ENCODE data around the gene RAB11FIP2.

RAB11FIP2 gene

DNA sequence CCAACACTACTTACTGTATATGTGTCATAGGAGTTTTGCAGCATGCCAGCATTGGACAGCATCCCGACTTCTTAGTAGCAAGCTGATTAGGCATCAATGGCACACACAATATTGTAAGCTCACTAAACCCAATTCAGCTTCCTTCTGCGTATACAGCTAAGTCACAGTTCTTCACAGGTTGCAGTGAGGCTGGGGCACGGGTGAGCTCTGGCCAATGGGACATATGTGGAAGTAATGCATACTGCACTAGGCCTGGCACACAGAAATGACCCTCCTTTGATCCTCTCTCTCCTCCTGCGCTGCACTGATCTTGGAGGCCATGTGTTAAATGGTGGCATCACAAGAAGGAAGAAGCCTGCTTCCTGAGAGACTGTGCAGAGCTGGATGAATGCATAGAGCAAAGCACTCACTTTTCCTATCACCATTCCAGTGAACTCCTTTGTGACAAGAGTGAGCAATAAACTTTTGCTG, 11.9 kb downstream of the RAB11FIP2 start:
- peak; percentile 17 to 37 for DNase-seq

DNA sequence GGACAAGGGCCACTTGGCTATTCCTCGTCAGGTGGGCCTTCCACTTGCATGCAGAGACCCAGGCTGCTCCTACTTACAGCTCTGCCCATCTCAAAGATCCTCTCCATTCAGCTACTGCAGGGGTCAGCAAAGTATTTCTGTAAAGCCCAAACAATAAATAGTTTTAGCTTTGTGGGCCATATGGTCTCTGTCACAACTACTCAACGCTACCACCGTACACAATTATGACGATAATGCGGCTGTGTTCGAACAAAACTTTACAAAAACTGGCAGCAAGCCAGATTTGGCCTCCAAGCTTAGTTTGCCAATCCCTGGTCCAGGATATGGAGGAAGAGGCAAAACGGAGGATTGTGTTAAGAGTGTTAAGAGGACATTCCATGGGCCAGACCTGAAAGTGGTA, 12.8 kb downstream of the RAB11FIP2 start:
- DNase-seq = no peak

DNA sequence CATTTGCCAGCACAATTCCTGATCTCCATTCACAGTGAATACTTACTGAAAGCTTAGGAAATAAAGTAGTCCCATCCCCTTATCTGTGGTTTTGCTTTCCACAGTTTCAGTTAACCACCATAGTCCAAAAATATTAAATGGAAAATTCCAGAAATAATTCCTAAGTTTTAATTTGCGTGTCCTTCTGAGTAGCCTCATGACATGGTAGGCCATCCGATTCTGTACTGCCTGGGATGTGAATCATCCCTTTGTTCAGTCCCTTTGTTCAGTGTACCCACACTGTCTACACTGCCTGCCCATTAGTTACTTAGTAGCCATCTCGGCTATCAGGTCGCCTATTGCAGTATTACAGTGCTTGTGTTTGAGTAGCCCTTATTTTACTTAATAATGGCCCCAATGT, 14.2 kb downstream of the RAB11FIP2 start:
- no peak for DNase-seq

DNA sequence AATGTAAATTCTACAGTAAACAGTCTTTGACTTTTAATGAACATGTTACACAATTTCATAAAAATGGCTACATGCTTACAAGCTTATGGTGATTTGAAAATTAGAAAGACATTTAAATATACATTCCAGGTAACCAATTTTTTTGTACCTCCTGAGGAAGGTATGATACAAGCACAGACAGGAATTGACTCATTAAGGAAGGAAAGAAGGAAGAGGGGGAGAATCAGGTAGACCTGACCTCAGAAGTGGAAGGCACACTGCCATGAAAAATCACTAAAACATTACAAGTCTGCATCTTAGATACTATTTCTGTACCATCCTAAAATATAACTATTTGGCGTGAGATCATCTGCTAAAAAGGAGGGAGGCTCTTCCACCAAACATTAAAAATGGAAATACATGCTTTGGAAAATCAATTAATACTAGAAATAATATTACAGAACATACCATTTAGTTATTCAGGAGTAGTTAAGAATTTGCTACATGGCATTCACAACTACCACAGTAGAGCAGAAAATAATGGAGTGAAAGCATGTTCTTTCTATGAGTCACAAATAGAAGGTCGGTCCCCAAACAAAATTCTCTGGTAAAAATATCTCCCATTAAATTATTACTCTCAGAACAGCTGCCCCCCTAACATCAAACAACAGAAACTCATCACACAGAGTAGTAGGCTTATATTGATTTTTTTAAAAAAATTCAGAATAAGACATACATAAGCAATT, 15.2 kb downstream of the RAB11FIP2 start:
- DNase-seq = no peak

DNA sequence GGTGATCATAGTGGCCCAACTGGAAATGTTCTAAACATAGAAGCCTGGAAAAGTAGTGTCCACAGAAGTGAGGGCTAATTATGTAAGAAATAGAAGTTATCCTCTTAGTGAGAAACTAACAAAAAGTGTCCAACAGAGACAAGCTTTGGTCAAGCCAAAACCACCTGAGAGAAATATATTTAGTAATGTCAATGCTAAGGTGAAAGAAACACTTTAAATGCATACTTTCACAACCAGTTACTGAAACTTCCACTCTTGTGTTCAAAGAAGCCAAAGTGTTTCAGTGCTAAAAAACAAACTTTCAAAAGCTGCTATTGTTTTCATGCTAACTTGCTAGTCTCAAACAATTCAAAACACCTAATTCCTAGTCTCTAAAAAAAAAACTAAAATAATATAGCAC, 18.1 kb downstream of the RAB11FIP2 start:
- DNase-seq = no peak

DNA sequence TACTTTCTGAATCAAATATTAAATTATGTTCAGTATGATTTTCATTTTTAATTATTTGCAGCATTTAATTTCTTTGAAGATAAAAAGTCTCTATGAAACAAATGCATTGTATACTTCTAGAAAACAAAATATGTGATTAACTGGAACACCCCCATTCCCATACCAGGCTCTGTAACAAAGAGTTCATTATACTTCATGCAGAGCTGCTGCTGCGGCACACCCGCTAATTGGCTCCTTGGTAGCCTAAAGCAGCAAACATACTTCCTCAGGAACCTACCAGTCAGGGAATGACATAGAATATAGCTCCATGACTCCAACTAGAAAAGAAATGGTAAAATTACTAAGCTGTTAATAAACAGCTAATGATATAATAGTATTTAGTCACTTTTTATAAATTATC, 19.3 kb downstream of the RAB11FIP2 start:
- DNase-seq = no peak

DNA sequence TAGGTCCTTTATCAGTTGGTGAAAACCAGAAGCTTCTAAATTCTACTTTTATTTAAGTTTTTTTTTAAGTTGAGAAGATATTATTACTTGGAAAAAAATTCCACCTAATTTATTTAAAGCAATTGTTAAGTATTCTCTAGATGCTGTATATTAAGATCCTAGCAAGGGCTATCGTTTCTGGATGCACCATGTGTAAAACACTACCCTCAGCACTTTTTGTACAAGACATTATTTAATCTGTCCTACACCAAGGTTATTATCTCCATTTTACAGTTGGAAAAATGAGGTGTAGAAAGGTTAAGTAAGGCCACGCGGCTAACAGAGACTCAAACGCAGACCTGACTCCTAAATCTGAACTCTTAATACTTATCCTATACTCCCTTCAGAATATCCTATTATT, 19.8 kb downstream of the RAB11FIP2 start:
- no peak for DNase-seq

DNA sequence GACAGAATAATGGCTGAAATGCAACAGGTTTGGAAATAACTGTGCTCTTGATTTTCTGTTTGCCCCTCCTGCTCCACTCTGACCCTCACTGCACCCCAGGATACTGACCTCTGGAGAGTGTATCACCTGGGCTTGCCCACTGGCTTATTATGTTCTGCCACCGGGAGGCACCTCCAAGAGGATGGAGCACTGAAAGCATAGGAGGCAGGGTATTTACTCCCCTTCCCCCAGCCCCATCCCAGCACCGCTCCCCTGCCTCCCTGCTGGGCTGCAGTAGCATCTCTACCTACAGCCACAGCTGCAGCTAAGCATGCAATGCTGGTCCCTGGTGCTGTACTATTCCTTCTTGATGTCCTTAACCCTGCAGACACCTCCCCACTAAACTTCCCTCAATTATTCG, 26.4 kb downstream of the RAB11FIP2 start:
- DNase-seq = no peak

DNA sequence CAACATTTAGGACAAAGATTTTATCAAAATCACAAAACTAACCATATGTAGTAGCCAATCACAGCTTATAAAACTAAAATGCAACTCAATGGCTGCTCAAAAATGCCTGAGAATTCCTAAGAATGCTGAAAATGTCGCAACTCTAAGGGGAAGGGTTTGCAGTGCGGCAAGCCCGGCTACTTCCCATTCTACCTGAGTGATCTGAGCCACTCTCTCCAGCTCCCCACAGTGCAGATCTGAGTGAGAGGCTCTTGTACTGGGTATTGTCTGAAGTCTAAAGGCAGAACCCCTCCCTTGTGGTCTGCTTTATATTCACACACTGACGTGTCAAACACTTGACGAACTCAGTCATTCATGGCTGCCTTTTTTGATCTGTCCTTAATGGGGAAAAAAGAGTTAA, 28.9 kb downstream of the RAB11FIP2 start:
- DNase-seq = no peak

DNA sequence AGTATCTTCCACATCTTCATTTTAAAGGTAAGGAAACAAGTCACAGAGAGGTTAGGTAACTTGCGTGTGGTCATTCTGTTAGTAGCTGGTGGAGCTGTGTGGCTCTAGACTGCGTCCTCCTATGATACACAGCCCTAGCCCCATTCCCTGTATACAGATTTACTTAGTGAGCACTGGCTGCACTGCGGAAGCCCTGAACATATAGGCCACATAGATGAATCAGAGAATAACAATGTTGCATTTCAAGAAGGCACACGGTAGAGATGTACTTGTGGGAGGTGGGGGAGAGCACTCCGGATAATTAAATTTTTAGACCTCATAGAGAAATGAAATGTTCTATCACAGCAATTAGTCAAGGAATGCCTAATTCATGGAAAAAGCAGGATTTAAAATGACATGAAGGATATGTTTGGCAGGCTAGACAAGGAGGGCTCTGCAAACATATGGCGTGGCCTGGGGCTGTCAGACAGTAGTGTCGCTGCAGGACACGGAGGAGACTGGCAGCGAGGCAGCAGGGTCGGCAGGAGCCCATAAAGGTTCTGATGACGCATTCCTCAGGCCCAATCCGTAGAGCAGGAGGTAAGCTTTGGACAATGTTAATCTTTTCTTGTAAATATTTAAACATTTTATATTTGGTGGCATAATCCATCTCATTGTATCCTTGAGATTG, 29.5 kb downstream of the RAB11FIP2 start:
- DNase-seq = no peak

DNA sequence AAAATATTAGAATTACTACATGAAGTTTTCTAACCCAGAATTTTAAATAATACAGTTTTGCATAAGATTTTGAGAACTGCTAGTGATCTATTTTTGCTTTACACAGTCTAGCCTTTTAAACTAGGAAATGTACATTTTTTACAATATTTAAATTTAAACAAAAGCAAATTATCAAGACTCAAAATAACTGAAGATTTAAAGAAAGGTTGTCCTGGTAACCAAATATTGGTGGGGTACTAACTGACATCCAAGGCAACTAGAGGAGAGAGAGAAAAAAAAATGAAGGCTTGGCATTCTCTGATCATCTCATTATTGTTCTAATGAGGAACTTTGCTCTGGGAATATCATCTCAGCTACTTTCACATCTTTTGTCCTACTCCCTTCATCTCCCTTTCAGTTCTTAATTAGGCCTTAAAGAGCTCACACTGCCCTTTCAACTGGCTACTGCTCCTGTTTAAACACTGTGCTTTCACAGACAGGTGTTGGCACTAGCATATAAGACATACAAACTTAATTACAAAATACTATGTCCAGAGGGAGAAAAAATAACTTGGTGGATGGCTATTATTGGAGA, 33.7 kb downstream of the RAB11FIP2 start:
- no peak for DNase-seq

DNA sequence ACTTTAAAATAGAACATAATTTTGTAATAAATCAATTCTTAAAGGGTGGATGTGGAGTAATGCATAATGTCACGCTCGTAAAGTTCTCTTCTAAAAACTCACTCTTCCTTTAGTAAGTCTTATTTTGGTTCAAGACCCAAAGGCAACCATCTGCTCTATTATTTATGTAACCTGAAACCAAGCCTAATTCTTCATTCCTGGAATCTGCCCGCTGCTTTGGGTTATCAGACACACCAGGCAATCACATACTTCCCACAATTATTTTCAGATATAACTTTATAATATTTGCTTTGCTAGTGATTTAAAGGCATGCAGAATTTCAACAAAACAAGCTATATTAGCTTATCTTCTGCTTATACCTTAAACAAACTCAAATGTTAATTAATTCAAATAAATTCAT, 39.0 kb downstream of the RAB11FIP2 start:
- DNase-seq = no peak

DNA sequence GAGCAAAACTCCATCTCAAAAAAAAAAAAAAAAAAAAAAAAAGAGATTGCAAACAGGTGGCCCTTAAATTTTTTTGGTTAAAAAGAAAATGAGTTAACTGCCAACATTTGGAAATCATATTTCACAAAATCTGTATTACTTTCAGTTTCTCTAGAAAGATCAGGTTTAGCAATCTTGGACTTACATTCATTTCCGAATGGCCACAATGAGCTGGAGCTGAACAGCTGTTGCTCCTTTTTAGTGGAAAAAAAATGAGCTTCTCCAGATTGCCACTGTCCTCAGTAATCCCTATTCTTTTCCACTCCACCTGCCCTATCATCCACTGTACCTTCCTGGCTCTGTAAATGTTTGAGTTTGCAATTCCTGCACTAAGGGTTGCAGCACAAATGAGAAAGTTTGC, 43.6 kb downstream of the RAB11FIP2 start:
- DNase-seq = no peak

DNA sequence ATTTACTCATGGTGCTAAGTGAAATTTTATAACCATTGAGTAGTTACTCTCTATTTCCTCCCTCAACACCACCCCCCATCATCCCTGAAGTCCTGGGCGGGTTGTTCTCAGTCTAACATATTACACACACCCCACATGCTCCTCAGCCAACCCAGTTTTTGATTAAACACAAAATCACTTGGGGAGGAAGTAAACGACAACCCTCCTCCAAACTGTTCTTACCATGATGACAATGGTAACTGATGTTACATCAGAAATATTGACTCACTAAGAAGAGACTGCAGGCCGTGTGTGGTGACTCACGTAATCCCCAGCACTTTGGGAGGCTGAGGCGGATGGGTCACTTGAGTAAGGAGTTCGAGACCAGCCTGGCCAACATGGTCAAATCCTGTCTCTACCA, 44.2 kb downstream of the RAB11FIP2 start:
- DNase-seq = peak; percentile 44 to 59

DNA sequence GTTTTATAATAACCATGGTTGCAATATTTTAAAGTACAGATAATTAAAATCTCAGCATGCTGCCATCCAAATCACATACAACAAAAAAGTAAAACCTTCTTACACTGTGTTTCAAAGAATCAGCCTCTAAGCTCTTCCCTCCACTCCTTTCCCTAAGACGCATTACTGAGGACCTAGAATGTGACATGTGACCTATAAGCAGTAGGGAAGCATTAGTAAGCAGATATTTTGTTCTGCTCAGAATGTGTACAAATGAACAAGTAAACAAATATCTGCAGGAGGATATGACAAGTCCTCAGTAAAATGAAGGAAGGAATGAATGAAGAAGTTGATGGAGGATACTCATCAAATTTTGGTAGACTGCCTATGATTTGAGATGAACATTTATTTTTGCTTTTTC, 49.1 kb downstream of the RAB11FIP2 start:
- no peak for DNase-seq

DNA sequence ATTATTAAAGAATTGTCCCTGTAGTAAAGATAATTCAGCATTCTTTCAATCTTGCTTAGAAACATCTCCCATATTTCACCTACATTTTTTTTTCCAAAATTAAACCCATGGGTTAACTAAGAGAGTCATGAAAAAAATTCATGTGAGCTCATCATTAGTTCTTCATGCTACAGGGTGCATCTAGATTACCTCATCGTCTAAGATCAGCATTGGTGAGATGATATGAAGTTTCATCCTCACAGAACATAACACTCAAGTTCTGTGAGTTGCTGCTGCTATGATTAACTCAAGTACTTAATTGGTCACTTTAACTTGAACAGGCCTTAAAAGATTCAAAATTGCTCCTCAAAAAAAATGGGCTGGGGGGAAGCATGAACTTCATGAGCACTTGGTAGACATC, 50.0 kb downstream of the RAB11FIP2 start:
- no peak for DNase-seq

DNA sequence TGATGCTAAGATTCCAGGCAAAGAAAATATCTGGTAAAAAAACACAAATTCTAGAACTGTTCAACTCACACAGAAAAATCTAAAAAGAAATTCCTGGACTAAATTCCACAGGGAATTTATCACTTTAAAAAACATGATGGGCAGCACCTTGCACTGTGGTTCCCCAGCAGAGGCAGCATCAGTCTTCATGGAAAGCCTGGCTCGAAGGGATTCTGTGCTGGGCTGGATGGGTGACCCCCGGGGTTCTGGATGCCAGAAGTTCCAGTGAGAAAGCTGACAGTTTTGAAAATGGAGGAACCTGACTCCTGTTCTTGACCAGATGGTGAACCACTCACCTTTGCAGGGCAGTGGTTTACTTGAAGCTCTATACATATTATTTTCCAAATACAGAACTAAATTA, 52.0 kb downstream of the RAB11FIP2 start:
- no peak for DNase-seq

DNA sequence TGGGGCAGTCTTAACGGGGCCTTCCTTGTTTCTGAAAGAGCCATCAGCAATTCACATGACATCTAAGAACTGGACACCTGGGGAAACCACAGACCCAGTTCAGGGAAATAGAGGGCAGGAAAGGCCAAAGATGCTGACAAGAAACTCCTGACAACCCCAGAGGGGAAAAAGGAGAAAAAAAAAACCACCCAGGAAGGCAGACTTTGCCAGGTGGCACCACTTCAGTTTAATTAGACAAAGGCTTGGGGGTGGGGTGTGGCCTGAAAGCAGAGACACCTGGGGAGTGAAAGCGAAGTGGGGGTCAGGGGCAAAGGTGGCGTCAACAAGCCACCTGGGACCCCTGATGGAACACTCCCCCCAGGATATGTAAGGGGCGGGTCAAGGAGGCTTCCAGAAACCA, 53.6 kb downstream of the RAB11FIP2 start:
- DNase-seq = no peak

DNA sequence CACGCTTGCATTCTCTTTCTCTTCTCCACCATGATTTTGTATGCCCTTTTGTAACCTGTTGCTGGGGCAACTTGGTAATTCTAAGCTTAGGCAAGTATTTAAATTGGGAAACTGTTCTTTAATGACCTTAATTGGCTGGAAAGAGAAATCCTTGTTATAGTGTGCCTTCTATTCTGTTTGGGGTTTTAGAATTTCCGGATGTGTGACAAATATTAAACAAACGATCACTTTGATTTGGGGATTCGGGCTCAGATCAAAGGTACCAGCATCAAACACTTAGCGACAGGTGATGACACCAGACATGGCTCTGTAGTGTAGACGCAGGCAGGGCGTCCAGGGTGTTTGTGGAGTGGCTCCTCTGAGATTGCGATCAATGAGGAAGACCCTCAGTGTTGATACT, 55.0 kb downstream of the RAB11FIP2 start:
- DNase-seq = no peak

DNA sequence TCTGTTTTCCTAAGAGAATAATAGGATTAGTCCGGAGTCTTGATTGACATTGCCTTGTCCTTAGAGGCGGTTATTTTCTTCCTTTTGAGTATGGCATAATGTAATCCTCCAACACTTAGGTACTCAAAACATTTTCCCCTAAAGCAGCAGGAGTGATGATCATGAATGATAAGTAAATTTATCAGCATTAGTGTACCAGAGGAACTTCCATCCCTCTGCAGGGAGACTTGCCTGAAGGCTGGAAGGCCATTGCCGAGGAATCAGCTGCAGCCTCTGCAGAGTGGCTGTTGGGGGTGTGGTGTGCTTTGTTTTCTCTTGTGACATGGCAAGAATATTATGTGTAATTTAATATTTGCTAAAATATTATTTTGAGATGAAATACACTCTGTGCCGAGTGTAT, 56.8 kb downstream of the RAB11FIP2 start:
- no peak for DNase-seq

DNA sequence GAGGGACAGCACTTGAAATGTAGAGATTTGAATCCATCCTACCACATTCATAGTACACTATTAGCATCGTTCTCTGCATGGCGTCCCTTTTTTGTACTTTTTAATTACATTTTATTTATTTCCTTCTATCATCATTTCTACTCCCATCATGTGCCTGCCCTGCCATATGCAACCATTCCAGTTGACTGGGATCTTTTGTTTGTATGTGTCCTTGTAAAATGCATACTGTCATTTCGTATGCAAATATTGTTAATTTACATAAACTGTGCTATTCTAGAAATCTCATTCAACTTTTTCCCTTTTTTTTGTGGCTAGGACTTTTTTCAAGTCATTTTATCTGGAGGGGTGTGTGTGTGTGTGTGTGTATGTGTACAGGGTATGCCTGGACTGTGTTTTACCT, 57.9 kb downstream of the RAB11FIP2 start:
- DNase-seq = no peak

DNA sequence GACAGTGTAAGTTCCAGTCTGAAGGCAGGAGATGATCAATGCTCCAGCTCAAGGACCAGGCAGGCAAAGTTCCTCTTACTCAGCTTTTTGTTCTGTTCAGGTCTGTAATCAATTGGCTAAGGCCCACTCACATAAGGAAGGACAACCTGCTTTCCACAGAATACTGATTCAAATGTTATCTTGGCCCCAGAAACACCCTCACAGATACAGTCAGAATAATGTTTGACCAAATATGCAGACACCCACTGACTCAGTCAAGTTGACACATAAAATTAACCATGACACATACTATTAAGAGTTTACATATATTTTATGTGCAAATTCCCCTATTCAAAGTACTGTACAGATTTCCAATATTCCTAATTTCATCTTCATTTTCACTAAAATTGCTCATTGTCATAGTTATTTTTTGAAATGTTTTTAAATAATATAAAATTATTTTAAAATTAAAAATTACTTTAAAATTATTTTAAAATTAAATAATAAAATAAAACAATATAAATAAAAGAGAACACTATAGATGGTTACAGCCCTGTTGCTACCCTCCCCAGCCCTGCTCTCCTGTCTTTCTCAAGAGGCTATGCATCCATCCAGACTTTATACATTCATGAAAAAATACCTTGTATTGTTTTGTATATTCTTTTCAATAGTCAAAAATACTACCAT, 59.4 kb downstream of the RAB11FIP2 start:
- no peak for DNase-seq

DNA sequence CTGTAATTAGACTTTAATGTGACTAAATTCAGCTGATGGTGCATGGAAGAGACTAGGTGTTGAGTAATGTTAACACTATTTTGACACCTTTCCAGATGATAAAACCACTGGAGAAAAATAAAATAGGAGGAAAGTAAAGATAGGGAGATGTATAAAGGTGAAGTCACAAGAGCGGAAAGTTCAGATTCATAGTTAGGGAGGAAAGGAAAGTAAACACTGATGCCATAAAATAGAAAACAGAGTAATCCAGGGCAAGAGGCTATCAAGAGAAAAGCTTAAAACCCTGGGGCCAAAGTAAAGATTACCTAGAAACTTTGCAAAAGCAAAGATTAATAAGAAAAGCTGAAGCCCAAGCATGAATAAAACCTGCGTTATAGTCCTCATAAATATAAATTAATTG, 62.8 kb downstream of the RAB11FIP2 start:
- DNase-seq = no peak
